HG03442 (cell line): ENCODE results near the gene GIMAP7.

ENCODE experiments used
- ATAC-seq: cut with Tn5 transposase; IDR thresholded peaks from one replicate; pipeline ENCODE4 v1.9.1; 2021; ENCODE audit warnings: mild to moderate bottlenecking, moderate library complexity; ENCODE audit not compliant: unreplicated experiment

Gene GIMAP7

DNA sequence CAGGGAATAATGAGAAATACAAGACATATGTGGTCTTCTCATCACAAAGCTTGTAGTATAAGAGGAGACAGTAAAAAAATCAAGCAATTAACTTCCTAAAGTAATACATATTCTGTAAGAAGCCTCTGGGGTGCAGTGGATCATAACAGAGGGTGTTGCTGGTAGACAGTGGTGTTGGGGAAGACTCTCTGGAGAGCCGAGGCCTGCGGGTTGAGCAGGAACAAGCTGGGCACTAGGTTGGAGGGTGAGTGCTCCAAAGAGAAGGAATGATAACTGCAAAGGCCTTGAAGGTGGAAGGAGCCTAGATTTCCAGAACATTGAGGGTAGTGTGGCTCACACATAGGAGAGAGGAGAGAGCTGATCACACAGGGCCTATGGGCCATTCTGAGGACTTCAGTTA is 54.0 kb downstream of the GIMAP7 start:
- ATAC-seq: no peak

DNA sequence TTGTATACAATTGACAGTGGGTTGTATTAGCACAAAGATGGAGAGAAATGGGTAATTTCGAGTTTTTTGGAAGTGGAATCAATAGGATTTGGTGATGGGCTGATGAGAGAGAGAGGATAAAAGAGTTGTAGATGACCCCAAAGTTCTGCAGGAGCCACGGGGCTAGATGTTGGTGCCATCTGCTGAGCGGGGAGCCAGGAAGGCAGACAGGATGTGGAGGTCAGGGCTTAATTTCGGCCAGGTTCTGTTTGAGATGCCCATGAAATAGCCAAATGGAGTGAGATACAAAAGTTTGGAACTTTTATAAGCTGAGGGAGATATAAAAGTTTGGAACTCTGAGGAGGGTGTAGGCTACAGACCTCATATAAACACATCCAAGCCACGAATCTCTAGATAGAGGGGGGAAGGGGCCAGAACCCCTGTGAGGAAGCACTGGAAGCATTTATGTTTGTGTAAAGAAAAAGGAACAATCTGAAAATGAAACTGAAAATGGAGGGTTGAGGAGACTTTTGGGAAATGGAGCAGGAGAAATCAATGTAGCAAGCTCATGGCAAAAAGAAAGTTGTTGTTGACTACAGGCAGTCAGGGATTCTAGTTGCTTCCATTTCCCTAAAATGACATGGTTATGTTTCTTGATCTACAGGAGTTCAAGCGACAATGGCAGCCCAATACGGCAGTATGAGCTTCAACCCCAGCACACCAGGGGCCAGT is 54.7 kb downstream of the GIMAP7 start:
- ATAC-seq: no peak
